ENCODE measurements around the gene ABCC12. TPM values are rescaled to one million over a fixed set of nuclear protein-coding genes. Genes with fewer than 3 reads are reported as not detected.

The ABCC12 gene
- total and polyA plus RNA-seq, 4 experiments from 2014 or later: not detected

GRCh38 chr16:48121276-48121675 lies 34.5 kb downstream of the ABCC12 start:
- Histone ChIP-seq H3K4me1 (ENCODE audit: insufficient read depth, low read length) (no peaks in the 10 kb centered on the region), H3K4me3 (ENCODE audit: low read length in 2 of 2) (no peak overlapping the region), H3K36me3 (ENCODE audit: insufficient read depth, low read length) (no peaks in the 10 kb centered on the region), H3K27ac (ENCODE audit: low read depth, low read length) (no peak overlapping the region), H3K27me3 (ENCODE audit: insufficient read depth, low read length) (no peaks in the 10 kb centered on the region), H3K9me3 (ENCODE audit: control insufficient read depth in 1 of 2, low read length in 2 of 2) (no peaks in the 10 kb centered on the region)
- peaks cover 0 to under 1% (median 0%) of the 10 kb centered on the region in 4 donors for H3K4me1 Mint-ChIP-seq
- POLR2A ChIA-PET (ENCODE audit: partially characterized antibody): no interaction called here
- CTCF ChIA-PET (ENCODE audit: partially characterized antibody): interaction anchor here (2.1 kb wide), 1 partner anchor 980 kb away, joined by 12 read pairs; no protein-coding TSS in a partner anchor
- intact Hi-C loops (cut with micrococcal nuclease): no loop called here
- no peak overlapping the region for H3K27ac Mint-ChIP-seq
- no peaks in the 10 kb centered on the region for H3K36me3 Mint-ChIP-seq
- no peak for DNase-seq
- H3K9me3 Mint-ChIP-seq: no peaks in the 10 kb centered on the region
- peaks cover under 1 to 5% of the 10 kb centered on the region in 2 donors for H3K27me3 Mint-ChIP-seq
- H3K4me3 Mint-ChIP-seq: no peak overlapping the region

DNA sequence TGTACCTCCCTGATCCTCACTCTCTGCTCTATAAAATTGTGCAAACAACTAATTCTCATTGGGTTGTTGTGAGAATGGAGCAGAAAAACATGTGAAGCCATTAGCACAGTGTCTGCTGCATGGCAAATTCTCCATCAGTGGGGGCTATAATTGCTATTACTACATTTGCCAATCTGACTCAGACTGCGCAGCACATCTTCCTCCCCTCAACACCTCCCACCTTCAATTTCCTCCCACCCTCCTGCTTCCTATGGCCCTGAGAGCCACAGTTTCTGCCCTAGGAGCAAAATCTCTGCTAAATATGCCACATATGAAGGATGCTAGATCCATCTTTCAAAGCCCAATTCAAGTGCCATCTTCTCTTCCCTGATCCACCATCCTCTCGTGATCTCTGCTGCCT lies 37.0 kb downstream of the ABCC12 start:
- ChIA-PET CTCF (ENCODE audit: partially characterized antibody) (interaction anchor here (2.1 kb wide), 1 partner anchor 977 kb away, joined by 12 read pairs; no protein-coding TSS in a partner anchor), POLR2A (ENCODE audit: partially characterized antibody) (no interaction called here)
- H3K27ac ChIP-seq (ENCODE audit: low read depth, low read length): no peak overlapping the region
- Mint-ChIP-seq H3K27me3 (peaks cover 1 to 6% of the 10 kb centered on the region in 2 donors), H3K9me3 (no peaks in the 10 kb centered on the region), H3K27ac (peak overlapping the region in 1 of 7 donors; percentile 64), H3K4me1 (peaks cover 0 to 1% (median 0%) of the 10 kb centered on the region in 4 donors), H3K4me3 (no peak overlapping the region), H3K36me3 (no peaks in the 10 kb centered on the region)
- no peak for DNase-seq
- no peaks in the 10 kb centered on the region for H3K9me3 ChIP-seq (ENCODE audit: control insufficient read depth in 1 of 2, low read length in 2 of 2)
- H3K4me1 ChIP-seq (ENCODE audit: insufficient read depth, low read length): no peaks in the 10 kb centered on the region
- H3K36me3 ChIP-seq (ENCODE audit: insufficient read depth, low read length): no peaks in the 10 kb centered on the region
- intact Hi-C loops (cut with micrococcal nuclease): no loop called here
- H3K4me3 ChIP-seq (ENCODE audit: low read length in 2 of 2): no peak overlapping the region
- no peaks in the 10 kb centered on the region for H3K27me3 ChIP-seq (ENCODE audit: insufficient read depth, low read length)

GRCh38 chr16:48117217-48118105 lies 38.3 kb downstream of the ABCC12 start:
- Histone ChIP-seq H3K9me3 (ENCODE audit: control insufficient read depth in 1 of 2, low read length in 2 of 2) (no peaks in the 10 kb centered on the region), H3K27ac (ENCODE audit: low read depth, low read length) (no peak overlapping the region), H3K4me3 (ENCODE audit: low read length in 2 of 2) (no peak overlapping the region), H3K4me1 (ENCODE audit: insufficient read depth, low read length) (no peaks in the 10 kb centered on the region), H3K27me3 (ENCODE audit: insufficient read depth, low read length) (no peaks in the 10 kb centered on the region), H3K36me3 (ENCODE audit: insufficient read depth, low read length) (no peaks in the 10 kb centered on the region)
- Mint-ChIP-seq H3K36me3 (no peaks in the 10 kb centered on the region), H3K4me1 (peaks cover 0 to 1% (median 0%) of the 10 kb centered on the region in 4 donors), H3K27me3 (peaks cover 4 to 6% of the 10 kb centered on the region in 2 donors), H3K27ac (no peak overlapping the region), H3K4me3 (no peak overlapping the region), H3K9me3 (no peaks in the 10 kb centered on the region)
- ChIA-PET CTCF (ENCODE audit: partially characterized antibody) (interaction anchor here (0.6 to 2.2 kb wide), 5 partner anchors 10 to 976 kb away, joined by 3 to 7 read pairs (median 5); partner anchors contain the start of gene NETO2), POLR2A (ENCODE audit: partially characterized antibody) (no interaction called here)
- intact Hi-C loops (cut with micrococcal nuclease): no loop called here
- peak in 4 of 5 donors; percentile 19 to 48 (median 36) for DNase-seq

- H3K36me3 Mint-ChIP-seq: no peaks in the 10 kb centered on the region
- H3K36me3 ChIP-seq (ENCODE audit: insufficient read depth, low read length): no peaks in the 10 kb centered on the region
- intact Hi-C loops (cut with micrococcal nuclease): no loop called here
- ChIA-PET CTCF (ENCODE audit: partially characterized antibody) (interaction anchor here (1.6 kb wide), 1 partner anchor 974 kb away, joined by 6 read pairs; no protein-coding TSS in a partner anchor), POLR2A (ENCODE audit: partially characterized antibody) (no interaction called here)
- DNase-seq: no peak
- no peaks in the 10 kb centered on the region for H3K4me1 ChIP-seq (ENCODE audit: insufficient read depth, low read length)
- no peak overlapping the region for H3K4me3 Mint-ChIP-seq
- H3K27ac ChIP-seq (ENCODE audit: low read depth, low read length): no peak overlapping the region
- H3K9me3 Mint-ChIP-seq: no peaks in the 10 kb centered on the region
- no peaks in the 10 kb centered on the region for H3K9me3 ChIP-seq (ENCODE audit: control insufficient read depth in 1 of 2, low read length in 2 of 2)
- H3K27me3 Mint-ChIP-seq: peaks cover 4 to 12% of the 10 kb centered on the region in 2 donors
- H3K4me1 Mint-ChIP-seq: peaks cover 0 to 1% (median 0%) of the 10 kb centered on the region in 4 donors
- no peak overlapping the region for H3K4me3 ChIP-seq (ENCODE audit: low read length in 2 of 2)
- H3K27me3 ChIP-seq (ENCODE audit: insufficient read depth, low read length): no peaks in the 10 kb centered on the region
- H3K27ac Mint-ChIP-seq: no peak overlapping the region
Measured at GRCh38 chr16:48115299-48115698, 40.5 kb downstream of the ABCC12 start.

DNA sequence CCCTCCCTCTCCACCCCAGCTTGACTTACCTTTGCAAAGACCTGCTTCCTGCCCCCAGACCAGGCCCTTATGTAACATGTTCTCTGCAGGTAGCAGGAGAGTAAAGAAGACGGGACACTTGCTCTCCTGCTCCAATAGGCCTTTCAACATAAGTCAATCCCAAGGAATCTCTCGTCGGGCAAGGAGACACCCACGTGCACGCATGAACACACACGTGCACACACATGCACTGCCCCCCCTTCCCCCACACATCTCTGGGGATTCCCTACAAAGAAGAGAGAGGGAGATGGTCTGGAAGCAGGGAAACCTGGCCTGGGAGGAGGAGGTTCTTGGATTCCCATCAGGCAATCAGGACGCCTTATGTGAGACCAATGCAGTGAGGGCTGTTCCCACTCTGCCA lies 41.4 kb downstream of the ABCC12 start:
- peaks cover 4 to 14% of the 10 kb centered on the region in 2 donors for H3K27me3 Mint-ChIP-seq
- no peaks in the 10 kb centered on the region for H3K36me3 Mint-ChIP-seq
- no peaks in the 10 kb centered on the region for H3K36me3 ChIP-seq (ENCODE audit: insufficient read depth, low read length)
- no peak overlapping the region for H3K27ac ChIP-seq (ENCODE audit: low read depth, low read length)
- H3K9me3 Mint-ChIP-seq: no peaks in the 10 kb centered on the region
- no peak for DNase-seq
- no peaks in the 10 kb centered on the region for H3K9me3 ChIP-seq (ENCODE audit: control insufficient read depth in 1 of 2, low read length in 2 of 2)
- POLR2A ChIA-PET (ENCODE audit: partially characterized antibody): no interaction called here
- CTCF ChIA-PET (ENCODE audit: partially characterized antibody): interaction anchor here (1.0 to 2.0 kb wide), 2 partner anchors 10 to 973 kb away, joined by 3 to 9 read pairs; no protein-coding TSS in a partner anchor
- H3K4me3 ChIP-seq (ENCODE audit: low read length in 2 of 2): no peak overlapping the region
- peaks cover 0 to 1% (median 0%) of the 10 kb centered on the region in 4 donors for H3K4me1 Mint-ChIP-seq
- no peaks in the 10 kb centered on the region for H3K4me1 ChIP-seq (ENCODE audit: insufficient read depth, low read length)
- no peak overlapping the region for H3K27ac Mint-ChIP-seq
- H3K4me3 Mint-ChIP-seq: no peak overlapping the region
- intact Hi-C loops (cut with micrococcal nuclease): no loop called here
- no peaks in the 10 kb centered on the region for H3K27me3 ChIP-seq (ENCODE audit: insufficient read depth, low read length)

DNA sequence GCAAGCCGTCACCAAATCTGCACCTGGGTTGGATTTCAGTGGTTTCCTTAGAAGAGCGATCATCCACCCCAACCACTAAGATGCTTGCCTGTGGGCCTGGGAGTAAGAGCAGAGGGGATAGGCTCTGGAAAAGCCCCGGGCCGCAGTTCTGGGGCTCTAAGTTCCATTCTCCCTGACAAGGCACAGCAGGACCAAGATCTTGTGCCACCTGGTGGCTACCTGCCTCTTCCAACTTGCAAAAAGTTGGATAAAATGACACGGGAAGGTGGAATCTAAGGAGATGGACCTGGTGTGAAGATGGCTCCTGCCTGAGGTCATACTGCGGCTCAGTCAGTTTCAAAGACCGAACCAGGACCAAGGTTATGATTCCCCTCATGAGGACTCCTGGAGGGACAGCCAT lies 42.3 kb downstream of the ABCC12 start:
- Mint-ChIP-seq H3K36me3 (no peaks in the 10 kb centered on the region), H3K27ac (no peak overlapping the region), H3K27me3 (peaks cover 4 to 12% of the 10 kb centered on the region in 2 donors), H3K9me3 (no peaks in the 10 kb centered on the region), H3K4me3 (no peak overlapping the region), H3K4me1 (peaks cover 0 to 1% (median 0%) of the 10 kb centered on the region in 4 donors)
- ChIA-PET POLR2A (ENCODE audit: partially characterized antibody) (no interaction called here), CTCF (ENCODE audit: partially characterized antibody) (interaction anchor here (0.8 to 2.0 kb wide), 3 partner anchors 11 to 972 kb away, joined by 3 to 9 read pairs (median 4); partner anchors contain the start of gene NETO2)
- Histone ChIP-seq H3K9me3 (ENCODE audit: control insufficient read depth in 1 of 2, low read length in 2 of 2) (no peaks in the 10 kb centered on the region), H3K4me1 (ENCODE audit: insufficient read depth, low read length) (no peaks in the 10 kb centered on the region), H3K4me3 (ENCODE audit: low read length in 2 of 2) (no peak overlapping the region), H3K36me3 (ENCODE audit: insufficient read depth, low read length) (no peaks in the 10 kb centered on the region), H3K27ac (ENCODE audit: low read depth, low read length) (no peak overlapping the region), H3K27me3 (ENCODE audit: insufficient read depth, low read length) (no peaks in the 10 kb centered on the region)
- DNase-seq: no peak
- intact Hi-C loops (cut with micrococcal nuclease): loop anchor here (1.0 kb wide), 1 partner anchor 972 kb away; no protein-coding TSS in a partner anchor

- Mint-ChIP-seq H3K9me3 (no peaks in the 10 kb centered on the region), H3K4me3 (no peak overlapping the region), H3K27ac (no peak overlapping the region), H3K27me3 (peaks cover 4 to 12% of the 10 kb centered on the region in 2 donors), H3K36me3 (no peaks in the 10 kb centered on the region), H3K4me1 (peaks cover 0 to 1% (median 0%) of the 10 kb centered on the region in 4 donors)
- Histone ChIP-seq H3K4me3 (ENCODE audit: low read length in 2 of 2) (no peak overlapping the region), H3K9me3 (ENCODE audit: control insufficient read depth in 1 of 2, low read length in 2 of 2) (no peaks in the 10 kb centered on the region), H3K27me3 (ENCODE audit: insufficient read depth, low read length) (no peaks in the 10 kb centered on the region), H3K27ac (ENCODE audit: low read depth, low read length) (no peak overlapping the region), H3K36me3 (ENCODE audit: insufficient read depth, low read length) (no peaks in the 10 kb centered on the region), H3K4me1 (ENCODE audit: insufficient read depth, low read length) (no peaks in the 10 kb centered on the region)
- ChIA-PET POLR2A (ENCODE audit: partially characterized antibody) (no interaction called here), CTCF (ENCODE audit: partially characterized antibody) (interaction anchor here (0.8 to 2.0 kb wide), 2 partner anchors 969 to 972 kb away, joined by 4 to 9 read pairs; partner anchors contain the start of gene NETO2)
- intact Hi-C loops (cut with micrococcal nuclease): loop anchor here (1.0 kb wide), 1 partner anchor 972 kb away; no protein-coding TSS in a partner anchor
- no peak for DNase-seq
Measured at GRCh38 chr16:48113001-48113400, 42.8 kb downstream of the ABCC12 start.

Data from CD4-positive, alpha-beta memory T cell (primary cell).